Ectodermal cell (in vitro differentiated cells): ENCODE measurements around the gene NPM3.

Experiments
- H3K27ac ChIP-seq: 2 replicates; pipeline ENCODE4 v1.7.0; 2013; ENCODE audit warnings: mild to moderate bottlenecking, low read depth, low read length; ENCODE audit not compliant: insufficient read depth, poor library complexity, severe bottlenecking
- H3K27me3 ChIP-seq: 2 replicates; pipeline ENCODE4 v1.7.0; 2013; ENCODE audit warnings: mild to moderate bottlenecking, low read length; ENCODE audit not compliant: insufficient read depth, control insufficient read depth, poor library complexity, severe bottlenecking
- H3K36me3 ChIP-seq: one replicate; pipeline ENCODE4 v1.7.0; 2013; ENCODE audit warnings: low read length; ENCODE audit not compliant: control insufficient read depth, insufficient read depth
- H3K4me1 ChIP-seq: one replicate; pipeline ENCODE4 v1.7.0; 2013; ENCODE audit warnings: low read length; ENCODE audit not compliant: control insufficient read depth, insufficient read depth
- H3K4me3 ChIP-seq: 2 replicates; pipeline ENCODE4 v1.7.0; 2013; ENCODE audit warnings: low read depth, low read length, control low read depth; ENCODE audit not compliant: insufficient read depth
- H3K9me3 ChIP-seq: 2 replicates; pipeline ENCODE4 v1.7.0; 2013; ENCODE audit warnings: mild to moderate bottlenecking, low read length, moderate library complexity; ENCODE audit not compliant: control insufficient read depth
- WGBS, 2 experiments: methylation state at CpG; one replicate each; pipeline ENCODE4 v1.1.7; 2013; ENCODE audit warnings: missing lambda C conversion rate in 2 of 2; 5-methylcytosine and 5-hydroxymethylcytosine counted together

Gene NPM3

DNA sequence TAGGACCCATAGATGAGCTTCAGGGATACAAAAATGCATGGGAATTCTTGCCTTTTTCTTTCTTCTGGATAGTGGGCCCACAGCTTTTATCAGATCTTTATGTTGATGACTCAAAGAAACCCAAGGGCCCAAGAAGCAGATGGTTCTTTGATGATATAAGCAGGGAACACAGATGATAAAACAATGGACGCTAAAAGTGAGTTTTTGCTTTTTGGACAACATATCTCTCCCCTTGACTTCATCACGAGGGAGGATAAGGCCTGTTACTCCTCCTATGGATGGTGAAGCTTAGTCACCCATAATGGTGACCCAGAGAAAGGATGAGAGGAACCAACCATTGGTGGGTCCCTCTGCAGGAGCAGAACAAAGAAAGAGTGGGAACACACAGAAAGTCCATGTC, 41.5 kb upstream of the NPM3 start:
- H3K27me3 ChIP-seq = no peaks in the 10 kb centered on the region
- 96 to 100% methylated on average over 2 of the region's 2 CpGs for WGBS, 2 experiments
- H3K4me3 ChIP-seq = no peak overlapping the region
- H3K27ac ChIP-seq = no peak overlapping the region
- no peaks in the 10 kb centered on the region for H3K36me3 ChIP-seq
- no peaks in the 10 kb centered on the region for H3K9me3 ChIP-seq
- H3K4me1 ChIP-seq = peaks cover 3% of the 10 kb centered on the region

DNA sequence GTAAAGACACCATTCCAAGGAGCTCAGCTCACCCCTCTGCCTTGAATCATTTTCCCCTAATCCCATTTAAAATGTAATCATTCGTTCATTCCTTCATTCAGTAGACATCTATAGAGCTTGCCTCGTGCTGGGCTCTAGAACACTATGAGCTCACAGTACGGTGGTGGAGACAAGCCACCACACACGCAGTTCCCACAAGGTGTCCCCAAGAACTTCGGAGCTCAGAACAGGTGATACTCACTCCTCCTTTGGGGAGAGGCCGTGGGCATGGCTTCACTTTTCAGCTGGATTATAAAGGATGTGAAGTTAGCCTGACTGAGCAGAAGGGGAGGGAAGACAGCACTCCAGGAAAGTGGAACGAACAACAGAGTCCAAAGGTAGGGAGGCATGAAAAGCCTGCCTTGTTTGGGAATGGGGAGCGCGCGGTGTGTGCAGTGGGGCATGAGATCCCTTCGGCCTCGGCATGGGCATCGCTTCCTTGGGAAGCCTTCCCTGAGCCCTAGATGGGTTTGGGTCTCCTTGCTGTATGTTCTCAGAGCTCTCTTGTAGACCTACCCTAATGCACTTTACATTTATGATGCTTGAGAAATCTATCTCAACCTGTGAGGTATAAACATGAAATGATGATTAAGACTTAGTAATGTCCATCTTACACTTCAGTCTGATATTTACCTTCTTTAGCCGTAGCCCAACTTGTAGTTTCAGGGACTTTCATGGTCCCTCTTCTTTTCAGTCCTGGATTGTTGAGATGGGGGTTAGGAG, 35.8 kb upstream of the NPM3 start:
- Histone ChIP-seq H3K27ac (peak overlapping the region; percentile 80), H3K36me3 (no peaks in the 10 kb centered on the region)

DNA sequence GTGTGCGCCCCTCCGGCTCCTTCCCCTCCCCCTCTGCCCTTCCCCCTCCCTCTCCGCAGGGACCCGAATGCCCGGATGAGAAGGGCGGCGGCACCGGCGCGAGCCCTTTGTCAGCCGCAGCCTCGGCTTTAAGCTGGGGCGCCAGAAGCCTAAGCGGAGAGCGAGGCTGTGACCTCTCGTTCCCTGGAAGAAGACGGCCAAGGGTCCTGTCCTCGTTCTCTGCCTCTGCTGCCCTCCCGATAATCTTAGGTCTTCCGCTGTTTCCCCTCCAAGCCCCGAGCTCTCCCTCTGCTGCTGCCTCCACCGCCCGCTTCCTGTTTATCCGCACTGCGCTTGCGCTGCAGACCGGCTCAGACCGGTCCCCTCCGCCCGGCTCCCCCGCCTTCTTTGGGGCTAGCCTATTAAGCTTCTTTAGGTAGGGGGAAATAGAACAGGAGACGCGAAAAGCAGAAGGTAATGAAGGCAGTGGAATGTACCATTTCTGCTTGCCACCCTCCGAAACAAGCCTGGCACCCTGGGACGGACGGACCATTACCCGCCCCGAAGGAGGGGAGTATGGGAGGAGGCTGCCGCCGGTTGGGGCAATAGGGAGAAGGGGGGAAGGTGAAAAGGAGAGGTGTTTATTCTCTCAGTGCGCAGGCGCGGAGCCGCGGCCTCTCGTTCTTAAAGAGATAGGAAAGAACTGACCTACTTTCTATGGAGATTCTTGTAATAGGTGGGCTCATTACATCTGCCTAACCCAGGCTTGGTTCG, 35.0 kb upstream of the NPM3 start, which contains the start of gene OGA:
Gene OGA (minus strand): TSS at position 326 of the 753 bp plus-strand sequence. CDS start 422 bp downstream, outside the sequence.
- Histone ChIP-seq H3K36me3 (no peaks in the 10 kb centered on the region), H3K4me1 (no peaks in the 10 kb centered on the region), H3K27ac (peak within 1 kb of the TSS; percentile 99), H3K9me3 (no peaks in the 10 kb centered on the region), H3K27me3 (no peaks in the 10 kb centered on the region), H3K4me3 (peak within 1 kb of the TSS; percentile 92)
- whole genome bisulfite sequencing, 2 experiments = 0% methylated on average over 47 of the region's 47 CpGs

More for the DNA sequence above, 35.8 kb upstream of the NPM3 start:
- 24 to 30% methylated on average over 14 of the region's 14 CpGs for WGBS, 2 experiments
- no peaks in the 10 kb centered on the region for H3K4me1 ChIP-seq
- H3K9me3 ChIP-seq = no peaks in the 10 kb centered on the region
- peak overlapping the region; percentile 92 for H3K4me3 ChIP-seq
- no peaks in the 10 kb centered on the region for H3K27me3 ChIP-seq

DNA sequence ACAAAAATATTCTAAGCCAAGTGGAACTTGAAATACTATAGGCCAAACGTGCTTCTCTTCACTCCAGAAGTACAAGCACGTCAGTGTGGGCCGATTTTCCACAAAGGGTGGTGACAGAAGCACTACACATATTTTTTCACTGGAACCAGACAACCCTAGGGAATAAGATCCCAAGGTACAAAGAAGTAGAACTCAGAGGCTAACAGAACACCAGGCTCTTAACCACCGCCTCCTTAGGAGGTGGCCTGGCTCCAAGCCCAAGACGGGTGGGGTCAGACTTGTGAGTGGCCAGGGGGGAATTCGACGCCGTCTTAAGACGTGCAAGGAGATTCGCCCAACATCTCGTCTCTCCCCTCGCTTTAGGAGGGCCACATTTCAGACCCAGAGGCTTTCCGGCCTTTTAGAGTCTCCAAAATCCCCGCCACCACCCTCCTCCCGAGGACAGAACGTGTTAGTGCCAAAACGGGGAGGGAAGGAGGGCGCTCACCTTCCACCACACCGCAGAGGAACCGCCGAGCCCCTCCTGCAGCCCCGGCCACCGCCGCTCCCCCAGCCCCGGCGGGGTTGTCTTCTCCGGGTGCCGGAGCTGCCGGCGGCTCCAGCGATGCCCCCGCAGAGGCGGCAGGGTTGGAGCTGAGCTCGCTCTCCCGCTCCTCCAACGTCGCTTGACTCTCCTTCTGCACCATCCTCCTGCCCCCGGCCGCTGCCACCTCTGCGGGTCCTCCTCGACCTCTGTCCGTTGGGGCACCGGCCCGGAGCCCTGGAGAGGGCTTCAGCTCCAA, 34.3 kb upstream of the NPM3 start:
- Histone ChIP-seq H3K4me1 (no peaks in the 10 kb centered on the region), H3K36me3 (no peaks in the 10 kb centered on the region), H3K27me3 (no peaks in the 10 kb centered on the region), H3K4me3 (peak overlapping the region; percentile 92), H3K27ac (peak overlapping the region; percentile 99), H3K9me3 (no peaks in the 10 kb centered on the region)
- WGBS, 2 experiments = 0% methylated on average over 44 of the region's 44 CpGs

DNA sequence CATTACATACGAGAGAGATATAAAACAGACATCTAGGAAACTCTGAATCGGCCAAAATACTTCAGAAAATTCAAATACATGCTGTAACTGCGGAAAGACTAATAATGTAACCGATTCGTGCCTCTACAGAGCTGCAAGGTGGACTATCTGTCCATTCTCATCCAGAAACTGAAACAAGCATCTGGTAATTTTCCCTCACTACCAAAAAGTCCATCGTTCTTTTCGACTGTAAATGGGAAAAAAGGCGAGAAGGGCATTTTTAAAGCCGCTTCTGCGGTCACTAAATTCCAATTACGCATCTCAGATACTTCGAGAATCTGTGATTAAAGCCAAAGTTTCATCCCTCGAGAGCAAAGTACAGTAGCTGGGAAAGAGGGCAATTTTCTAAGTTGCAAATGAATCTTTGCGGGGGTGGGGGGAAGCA, 33.7 kb upstream of the NPM3 start:
- Histone ChIP-seq H3K9me3 (no peaks in the 10 kb centered on the region), H3K4me1 (no peaks in the 10 kb centered on the region), H3K36me3 (no peaks in the 10 kb centered on the region), H3K27ac (no peak overlapping the region), H3K4me3 (peak overlapping the region; percentile 92), H3K27me3 (no peaks in the 10 kb centered on the region)
- WGBS, 2 experiments = 2% methylated on average over 14 of the region's 14 CpGs

DNA sequence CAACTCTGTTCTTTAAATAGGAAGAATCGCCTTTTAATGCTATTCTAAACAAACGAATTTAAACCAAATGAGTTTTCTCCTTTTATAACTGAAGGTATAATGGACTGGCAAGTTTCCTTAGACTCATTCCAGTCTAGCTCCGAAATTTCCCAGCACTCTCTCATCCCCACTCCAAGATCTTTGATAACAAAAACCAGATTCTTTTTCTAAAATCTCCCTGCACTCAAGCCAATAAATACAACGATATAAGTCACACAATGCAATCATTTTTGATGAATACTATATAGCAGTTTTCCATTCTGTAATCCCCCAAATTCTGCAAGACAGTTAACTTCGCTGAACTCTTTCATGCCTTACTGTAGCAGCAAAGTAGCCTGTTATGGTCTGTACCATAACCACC, 33.1 kb upstream of the NPM3 start:
- no peaks in the 10 kb centered on the region for H3K27me3 ChIP-seq
- H3K4me3 ChIP-seq = peak overlapping the region; percentile 92
- H3K36me3 ChIP-seq = no peaks in the 10 kb centered on the region
- WGBS, 2 experiments = 3 to 5% methylated on average over 5 of the region's 5 CpGs
- no peak overlapping the region for H3K27ac ChIP-seq
- H3K9me3 ChIP-seq = no peaks in the 10 kb centered on the region
- no peaks in the 10 kb centered on the region for H3K4me1 ChIP-seq

DNA sequence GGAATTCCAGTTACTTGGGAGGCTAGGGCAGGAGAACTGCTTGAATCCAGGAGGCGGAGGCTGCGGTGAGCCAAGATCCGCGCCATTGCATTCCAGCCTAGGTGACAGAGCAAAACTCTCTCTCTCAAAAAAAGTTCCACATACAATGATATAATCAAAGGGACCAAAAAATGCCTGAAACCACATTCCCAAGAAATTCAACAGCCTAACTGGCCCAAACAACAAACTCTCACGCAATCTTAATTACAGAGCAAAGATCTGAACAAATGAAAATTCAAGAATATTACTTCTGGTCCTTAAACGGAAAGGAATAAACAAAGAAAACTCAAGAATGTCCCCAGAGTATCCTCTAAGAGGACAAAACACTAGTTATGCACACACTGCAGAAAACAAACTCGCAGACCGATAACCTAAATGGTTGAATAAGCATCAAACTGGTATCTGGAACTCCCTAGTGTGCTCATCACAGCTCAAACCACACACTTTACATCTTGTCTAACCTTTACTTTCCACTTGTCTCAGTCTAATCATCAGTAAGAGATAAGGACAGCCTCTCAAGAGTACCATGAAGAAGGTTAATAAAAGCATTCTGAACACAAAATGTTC, 31.3 kb upstream of the NPM3 start:
- Histone ChIP-seq H3K27me3 (no peaks in the 10 kb centered on the region), H3K9me3 (no peaks in the 10 kb centered on the region), H3K36me3 (peaks cover 9% of the 10 kb centered on the region), H3K4me1 (no peaks in the 10 kb centered on the region), H3K27ac (no peak overlapping the region), H3K4me3 (peak overlapping the region; percentile 92)
- 84 to 92% methylated on average over 8 of the region's 8 CpGs for WGBS, 2 experiments

DNA sequence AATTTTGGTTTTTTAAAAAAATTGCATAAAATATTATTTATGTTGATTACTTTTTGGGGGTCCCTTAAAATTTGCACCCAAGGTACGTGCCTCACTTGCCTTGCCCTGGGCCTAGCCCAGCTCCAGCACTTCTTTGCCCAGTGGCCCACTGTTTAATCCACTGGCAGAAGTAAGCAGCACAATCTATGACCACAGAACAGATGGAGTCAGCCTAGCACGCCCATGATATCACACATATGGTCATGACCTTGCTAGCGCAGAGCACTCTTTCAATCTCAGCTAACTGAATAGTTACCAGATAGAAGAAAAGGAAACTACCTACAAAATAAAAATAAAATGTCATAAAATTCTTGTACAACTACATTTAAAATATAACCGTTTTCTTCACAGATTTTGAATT, 29.4 kb upstream of the NPM3 start:
- no peak overlapping the region for H3K27ac ChIP-seq
- no peaks in the 10 kb centered on the region for H3K4me1 ChIP-seq
- no peak overlapping the region for H3K4me3 ChIP-seq
- H3K9me3 ChIP-seq = no peaks in the 10 kb centered on the region
- WGBS, 2 experiments = 96 to 99% methylated on average over 3 to 4 of the region's 4 CpGs
- H3K36me3 ChIP-seq = peaks cover 20% of the 10 kb centered on the region
- H3K27me3 ChIP-seq = no peaks in the 10 kb centered on the region

DNA sequence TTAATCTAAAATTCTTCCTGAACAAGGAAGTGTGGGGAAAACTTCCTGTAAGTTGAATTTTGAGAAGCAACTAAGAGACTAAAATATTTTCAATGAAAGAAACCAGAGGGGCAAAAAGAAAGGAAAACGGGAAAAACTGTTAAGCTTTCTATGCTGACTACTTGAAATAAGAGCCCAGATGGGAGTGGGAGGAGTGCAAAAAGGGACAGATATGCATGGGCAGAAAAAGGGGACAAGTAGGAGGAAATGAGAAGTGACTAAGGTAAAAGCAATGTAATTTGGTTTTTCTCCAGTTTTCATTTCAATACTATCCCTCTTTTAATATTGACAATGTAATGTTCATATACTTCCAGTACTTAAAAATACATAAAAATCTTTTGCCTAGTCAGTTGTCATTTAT, 23.9 kb upstream of the NPM3 start:
- Histone ChIP-seq H3K27me3 (no peaks in the 10 kb centered on the region), H3K27ac (no peak overlapping the region), H3K4me3 (no peak overlapping the region), H3K4me1 (no peaks in the 10 kb centered on the region), H3K36me3 (peaks cover 57% of the 10 kb centered on the region), H3K9me3 (no peaks in the 10 kb centered on the region)
- WGBS, 2 experiments = 93 to 96% methylated on average over 1 of the region's 1 CpG
